Endothelial cell of umbilical vein (primary cell): Measurements from ENCODE around the gene MEGF10. TPM values are rescaled to one million over a fixed set of nuclear protein-coding genes. Genes with fewer than 3 reads are reported as not detected.

ENCODE experiments used
- BruUV-seq: library from RNA; stranded (reverse); fragments of 400-500 nt; replicated peaks from 2 replicates; lab custom pipeline; 2021; lab: Mats Ljungman, UMichigan
- CTCF ChIA-PET: fragments of 300-600, 350-600 bp; sonication (Branson Sonifier 250); formaldehyde crosslinking; loops from one replicate; lab custom pipeline; 2021; ENCODE audit warnings: antibody characterized with exemption, inconsistent platforms; lab: Charles Lee
- POLR2A ChIA-PET: fragments of 300-600, 350-600 bp; sonication (Branson Sonifier 250); formaldehyde crosslinking; loops from one replicate; lab custom pipeline; 2021; ENCODE audit warnings: antibody characterized with exemption, inconsistent platforms; lab: Charles Lee
- DNase-seq: peaks from one replicate; pipeline ENCODE4 v3.0.0-alpha.2; 2011; ENCODE audit warnings: low read depth, low spot score
- FAIRE-seq: peaks from 2 replicates; lab custom pipeline; 2011; peaks lifted over from hg19 to GRCh38; lab: Jason Lieb, UNC
- H2AFZ ChIP-seq: 2 replicates; pipeline ENCODE4 v1.6.0; 2012; ENCODE audit warnings: low read depth, low read length, control low read depth, inconsistent platforms
- H3K27ac ChIP-seq: 2 replicates; pipeline ENCODE4 v1.5.1; 2011; ENCODE audit warnings: low read depth, mild to moderate bottlenecking, control low read depth, low read length, moderate library complexity; ENCODE audit not compliant: insufficient read depth
- H3K27me3 ChIP-seq, 2 experiments: 2 replicates each; pipeline versions ENCODE4 v1.6.0 to v1.6.1; 2011; ENCODE audit warnings: low read length in 2 of 2, mixed read lengths in 1 of 2; ENCODE audit not compliant: control insufficient read depth in 2 of 2, insufficient read depth in 2 of 2
- H3K36me3 ChIP-seq, 2 experiments: 2 replicates in 1 of 2; 3 replicates in 1 of 2; pipeline ENCODE4 v1.5.1; 2011; ENCODE audit warnings: low read length in 2 of 2, mild to moderate bottlenecking in 1 of 2, moderate library complexity in 1 of 2; ENCODE audit not compliant: control insufficient read depth in 2 of 2, insufficient read depth in 2 of 2; ENCODE audit errors: extremely low read depth in 1 of 2
- H3K4me1 ChIP-seq: 3 replicates; pipeline ENCODE4 v1.5.1; 2011; ENCODE audit warnings: mild to moderate bottlenecking, low read length; ENCODE audit not compliant: control insufficient read depth, insufficient read depth; ENCODE audit errors: extremely low read depth
- H3K4me2 ChIP-seq: 2 replicates; pipeline ENCODE4 v1.6.1; 2011; ENCODE audit warnings: low read length, control low read depth, mixed read lengths; ENCODE audit not compliant: insufficient read depth
- H3K4me3 ChIP-seq, 3 experiments: fragments of 200-600 bp in 1 of 3; sonication (generic), shearing (Covaris generic) in 1 of 3; replicated peaks in 1 of 3; 2 replicates each; pipeline ENCODE4 v1.5.1; 2011 to 2016; ENCODE audit warnings: control low read depth in 3 of 3, low read length in 3 of 3, mild to moderate bottlenecking in 2 of 3, inconsistent platforms in 1 of 3, low read depth in 1 of 3, moderate library complexity in 1 of 3; ENCODE audit not compliant: insufficient read depth in 1 of 3
- H3K79me2 ChIP-seq: 2 replicates; pipeline ENCODE4 v1.6.0; 2012; ENCODE audit warnings: low read length, inconsistent platforms; ENCODE audit not compliant: control insufficient read depth, insufficient read depth
- H3K9ac ChIP-seq: replicated peaks from 2 replicates; pipeline ENCODE3; 2011; ENCODE audit warnings: low read length, control low read depth; ENCODE audit not compliant: insufficient read depth; ENCODE audit errors: extremely low read depth
- H3K9me1 ChIP-seq: replicated peaks from 3 replicates; pipeline ENCODE4 v1.6.0; 2011; ENCODE audit warnings: mild to moderate bottlenecking, low read length; ENCODE audit not compliant: control insufficient read depth, insufficient read depth; ENCODE audit errors: extremely low read depth
- H3K9me3 ChIP-seq: replicated peaks from 2 replicates; pipeline ENCODE4 v1.5.1; 2012; ENCODE audit warnings: low read length, inconsistent platforms; ENCODE audit not compliant: control insufficient read depth, insufficient read depth
- H4K20me1 ChIP-seq: replicated peaks from 2 replicates; pipeline ENCODE3; 2011; ENCODE audit warnings: mild to moderate bottlenecking, low read length; ENCODE audit not compliant: control insufficient read depth, insufficient read depth; ENCODE audit errors: extremely low read depth
- CTCF ChIP-seq, 2 donors: IDR thresholded peaks; 1 replicate in 1 of 2; 2 replicates in 1 of 2; pipeline ENCODE4 v1.5.1; 2011; ENCODE audit warnings: low read length in 2 of 2, mild to moderate bottlenecking in 2 of 2, moderate library complexity in 2 of 2, control low read depth in 1 of 2, inconsistent platforms in 1 of 2, low read depth in 1 of 2; ENCODE audit not compliant: insufficient read depth in 1 of 2; ENCODE audit errors: extremely low read depth in 1 of 2
- EZH2 ChIP-seq: IDR thresholded peaks from 2 replicates; pipeline ENCODE4 v1.6.1; 2012; ENCODE audit warnings: borderline replicate concordance, low read depth, mild to moderate bottlenecking, moderate library complexity, low read length, inconsistent platforms; ENCODE audit not compliant: severe bottlenecking
- FOS ChIP-seq: IDR thresholded peaks from 2 replicates; pipeline ENCODE4 v1.6.1; 2011; ENCODE audit warnings: mild to moderate bottlenecking, low read length, moderate library complexity, borderline replicate concordance; ENCODE audit not compliant: insufficient read depth
- GATA2 ChIP-seq: IDR thresholded peaks from 2 replicates; pipeline ENCODE4 v1.7.0; 2011; ENCODE audit warnings: low read depth, mild to moderate bottlenecking, moderate library complexity, mixed read lengths, low read length; ENCODE audit not compliant: insufficient read length, insufficient read depth
- JUN ChIP-seq: IDR thresholded peaks from 2 replicates; pipeline ENCODE4 v1.6.1; 2011; ENCODE audit warnings: borderline replicate concordance, low read depth; ENCODE audit not compliant: insufficient read length, insufficient read depth
- MAX ChIP-seq: IDR thresholded peaks from 2 replicates; pipeline ENCODE4 v1.6.1; 2011; ENCODE audit not compliant: insufficient read depth, insufficient read length
- MYC ChIP-seq: IDR thresholded peaks from one replicate; pipeline ENCODE4 v1.6.1; 2011; ENCODE audit warnings: mild to moderate bottlenecking, low read depth, low read length
- POLR2A ChIP-seq: IDR thresholded peaks from 2 replicates; pipeline ENCODE4 v1.6.1; 2012; ENCODE audit warnings: low read depth, mild to moderate bottlenecking, control low read depth, low read length
- POLR2AphosphoS5 ChIP-seq: IDR thresholded peaks from 2 replicates; pipeline ENCODE4 v1.6.1; 2012; ENCODE audit warnings: low read depth, mild to moderate bottlenecking, control low read depth, low read length, moderate library complexity; ENCODE audit not compliant: insufficient read depth
- dilution Hi-C: fragments of 300-500 bp; cut with MboI; formaldehyde crosslinking; loops from one replicate; pipeline ENCODE4 v1.15.0; 2019; ENCODE audit warnings: low sequenced_read_pairs; ENCODE audit not compliant: extremely low pct_ligation_motif_present
- intact Hi-C: fragments of 100-400 bp; cut with micrococcal nuclease; formaldehyde crosslinking; loops from one replicate; pipeline ENCODE4 v1.10.0; 2022
- polyA plus RNA-seq, 4 experiments: library from polyadenylated mRNA; depleted of rRNA in 3 of 4; stranded (reverse) in 3 of 4; unstranded in 1 of 4; fragments of >200 nt; gene quantifications; 2 replicates each; pipeline versions ENCODE4 v1.2.1 to v1.2.3, GENCODE V29; 2011 to 2012; ENCODE audit warnings: missing spikeins in 1 of 4
- total RNA-seq: library from RNA; stranded (reverse); gene quantifications from 2 replicates; pipeline ENCODE4 v1.2.3, GENCODE V29; 2021

MEGF10 gene
- total and polyA plus RNA-seq, 2 donors (not counting 3 experiments of a cell fraction or from before 2014, with no cell fraction given): 0.30 to 1.00 TPM

- TF ChIP-seq GATA2 (no peak), FOS (no peak), POLR2A (no peak), EZH2 (no peak), CTCF (IDR thresholded peaks at IDR 0.05; ENCODE audit: extremely low read depth in 1 of 2, insufficient read depth in 1 of 2, low read depth in 1 of 2, low read length in 2 of 2) (no peak), POLR2AphosphoS5 (no peak), MAX (no peak), JUN (no peak), MYC (no peak)
- no peak overlapping the region for H2AFZ ChIP-seq
- no peaks in the 10 kb centered on the region for H3K79me2 ChIP-seq
- no peak overlapping the region for H3K4me2 ChIP-seq
- no TSS peak for BruUV-seq
- intact Hi-C loops: no loop called here
- H3K9ac ChIP-seq: no peak overlapping the region
- H3K36me3 ChIP-seq: no peaks in the 10 kb centered on the region
- H3K4me1 ChIP-seq: no peaks in the 10 kb centered on the region
- no peaks in the 10 kb centered on the region for H3K9me1 ChIP-seq
- no peak overlapping the region for H3K4me3 ChIP-seq
- peaks cover 0 to 17% of the 10 kb centered on the region in 2 experiments for H3K27me3 ChIP-seq
- no peak for DNase-seq
- no peak overlapping the region for H3K27ac ChIP-seq
- peaks cover 2% of the 10 kb centered on the region for H4K20me1 ChIP-seq
- ChIA-PET CTCF (interaction anchor here (1.6 kb wide), 1 partner anchor 10 kb away, joined by 6 read pairs; no protein-coding TSS in a partner anchor), POLR2A (no interaction called here)
- dilution Hi-C loops: no loop called here
- FAIRE-seq: no peak
- no peaks in the 10 kb centered on the region for H3K9me3 ChIP-seq
These were observed 99.0 kb downstream of the MEGF10 start for GRCh38 chr5:127389601-127390000.
